ENCODE data around the gene CCDC71.

The CCDC71 gene

DNA sequence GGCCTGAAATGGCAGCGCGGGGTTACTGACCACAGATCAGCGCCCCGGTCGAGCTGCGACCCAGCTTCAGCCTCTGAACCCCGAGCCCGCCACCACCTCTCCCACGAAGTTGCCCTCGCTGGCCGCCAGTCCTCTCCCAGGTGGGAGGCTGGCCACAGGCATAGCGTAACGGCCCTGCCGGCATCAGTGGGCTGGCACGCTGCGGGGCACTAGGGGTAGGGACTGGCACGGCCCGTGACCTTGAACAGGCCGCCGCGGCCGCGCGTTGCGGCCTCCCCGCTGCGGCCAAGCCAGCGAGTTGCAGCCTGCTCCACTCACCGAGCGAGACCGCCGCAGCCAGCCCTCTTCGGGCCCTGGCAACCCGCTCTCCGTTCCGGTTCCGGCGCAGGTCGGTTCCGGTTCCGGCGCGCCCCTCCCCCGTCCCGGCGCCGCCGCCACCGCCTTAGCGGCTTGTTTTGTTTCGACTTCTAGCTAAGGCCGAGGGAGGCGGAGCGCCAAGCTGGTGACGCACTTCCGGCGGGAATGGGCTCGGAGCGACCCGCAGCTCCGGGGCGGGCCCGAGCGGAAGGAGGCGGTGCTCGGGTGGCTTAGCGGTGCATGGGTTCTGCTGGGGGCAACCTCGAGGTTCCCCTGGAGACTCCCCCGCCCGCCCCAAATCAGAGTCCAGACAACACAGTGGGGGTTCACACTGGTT lies 45.5 kb downstream of the CCDC71 start, which contains the start of gene USP19:
TSS of gene USP19 (minus strand) at position 386 of the 694 bp plus-strand sequence. CDS start 1,678 bp downstream, outside the sequence.
- Histone ChIP-seq H3K9me3 (ENCODE audit: insufficient read depth, low read length, severe bottlenecking) (no peaks in the 10 kb centered on the region), H3K9ac (ENCODE audit: low read depth, low read length) (peak within 1 kb of the TSS; percentile 99), H3K36me3 (ENCODE audit: insufficient read depth, low read length) (peaks cover 49% of the 10 kb centered on the region), H3K4me1 (ENCODE audit: insufficient read depth, low read length) (peaks cover 23% of the 10 kb centered on the region), H2AFZ (ENCODE audit: low read depth, low read length) (peak within 1 kb of the TSS; percentile 98), H3K79me2 (ENCODE audit: insufficient read depth, low read length) (peaks cover 19% of the 10 kb centered on the region), H3K27me3 (ENCODE audit: insufficient read depth, low read length, poor library complexity) (no peaks in the 10 kb centered on the region), H4K20me1 (ENCODE audit: insufficient read depth, low read length) (peaks cover 6% of the 10 kb centered on the region; the same call in 1 of the 2 replicates), H3K4me3 (ENCODE audit: low read depth in 1 of 2, low read length in 2 of 2) (peak within 1 kb of the TSS; percentile 59 to 100), H3K27ac (ENCODE audit: low read length) (peak within 1 kb of the TSS; percentile 94), H3K4me2 (ENCODE audit: insufficient read depth, low read length) (peak within 1 kb of the TSS; percentile 97)
- ATAC-seq (ENCODE audit: insufficient read depth, low read depth), result peak; percentile 96
- TF ChIP-seq, protein P1, sequence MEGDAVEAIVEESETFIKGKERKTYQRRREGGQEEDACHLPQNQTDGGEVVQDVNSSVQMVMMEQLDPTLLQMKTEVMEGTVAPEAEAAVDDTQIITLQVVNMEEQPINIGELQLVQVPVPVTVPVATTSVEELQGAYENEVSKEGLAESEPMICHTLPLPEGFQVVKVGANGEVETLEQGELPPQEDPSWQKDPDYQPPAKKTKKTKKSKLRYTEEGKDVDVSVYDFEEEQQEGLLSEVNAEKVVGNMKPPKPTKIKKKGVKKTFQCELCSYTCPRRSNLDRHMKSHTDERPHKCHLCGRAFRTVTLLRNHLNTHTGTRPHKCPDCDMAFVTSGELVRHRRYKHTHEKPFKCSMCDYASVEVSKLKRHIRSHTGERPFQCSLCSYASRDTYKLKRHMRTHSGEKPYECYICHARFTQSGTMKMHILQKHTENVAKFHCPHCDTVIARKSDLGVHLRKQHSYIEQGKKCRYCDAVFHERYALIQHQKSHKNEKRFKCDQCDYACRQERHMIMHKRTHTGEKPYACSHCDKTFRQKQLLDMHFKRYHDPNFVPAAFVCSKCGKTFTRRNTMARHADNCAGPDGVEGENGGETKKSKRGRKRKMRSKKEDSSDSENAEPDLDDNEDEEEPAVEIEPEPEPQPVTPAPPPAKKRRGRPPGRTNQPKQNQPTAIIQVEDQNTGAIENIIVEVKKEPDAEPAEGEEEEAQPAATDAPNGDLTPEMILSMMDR (IDR thresholded peaks at IDR 0.05; ENCODE audit: borderline replicate concordance, extremely low read depth, low read length, poor library complexity, severe bottlenecking), result no peak
- no peak for TF ChIP-seq EZH2 (IDR thresholded peaks at IDR 0.05; ENCODE audit: borderline replicate concordance, low read depth, low read length, severe bottlenecking)
- DNase-seq, result peak; percentile 96

DNA sequence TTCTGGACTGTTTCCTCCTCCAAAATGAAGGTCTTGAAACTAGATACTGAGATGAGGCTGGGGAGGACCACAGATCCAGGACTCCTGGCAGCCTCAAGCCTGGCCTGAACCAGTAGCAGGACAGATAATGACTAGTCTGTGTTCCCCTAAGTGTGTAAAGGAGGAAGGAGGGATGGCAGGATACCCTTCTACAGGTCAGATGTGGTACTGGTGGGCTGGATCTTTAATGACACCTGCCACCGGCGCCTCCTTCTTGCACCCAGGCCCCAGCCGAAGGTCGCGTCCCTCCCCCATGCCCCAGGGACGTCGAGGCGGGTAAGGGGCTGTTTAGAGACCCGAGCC lies 46.1 kb downstream of the CCDC71 start:
- H3K79me2 ChIP-seq (ENCODE audit: insufficient read depth, low read length), result peaks cover 19% of the 10 kb centered on the region
- peak overlapping the region; percentile 59 to 100 for H3K4me3 ChIP-seq (ENCODE audit: low read depth in 1 of 2, low read length in 2 of 2)
- ATAC-seq (ENCODE audit: insufficient read depth, low read depth), result 0 out of 3 replicates have a peak, but pooled peaks have one; percentile 3
- peak overlapping the region; percentile 98 for H2AFZ ChIP-seq (ENCODE audit: low read depth, low read length)
- peak overlapping the region; percentile 94 for H3K27ac ChIP-seq (ENCODE audit: low read length)
- no peaks in the 10 kb centered on the region for H3K9me3 ChIP-seq (ENCODE audit: insufficient read depth, low read length, severe bottlenecking)
- DNase-seq, result peak; percentile 16
- peaks cover 23% of the 10 kb centered on the region for H3K4me1 ChIP-seq (ENCODE audit: insufficient read depth, low read length)
- TF ChIP-seq, protein P1 (IDR thresholded peaks at IDR 0.05; ENCODE audit: borderline replicate concordance, extremely low read depth, low read length, poor library complexity, severe bottlenecking), result no peak
- no peak for TF ChIP-seq EZH2 (IDR thresholded peaks at IDR 0.05; ENCODE audit: borderline replicate concordance, low read depth, low read length, severe bottlenecking)
- peaks cover 6% of the 10 kb centered on the region; the same call in 1 of the 2 replicates for H4K20me1 ChIP-seq (ENCODE audit: insufficient read depth, low read length)
- peaks cover 54% of the 10 kb centered on the region for H3K36me3 ChIP-seq (ENCODE audit: insufficient read depth, low read length)
- H3K27me3 ChIP-seq (ENCODE audit: insufficient read depth, low read length, poor library complexity), result no peaks in the 10 kb centered on the region
- peak overlapping the region; percentile 99 for H3K9ac ChIP-seq (ENCODE audit: low read depth, low read length)
- H3K4me2 ChIP-seq (ENCODE audit: insufficient read depth, low read length), result peak overlapping the region; percentile 97

DNA sequence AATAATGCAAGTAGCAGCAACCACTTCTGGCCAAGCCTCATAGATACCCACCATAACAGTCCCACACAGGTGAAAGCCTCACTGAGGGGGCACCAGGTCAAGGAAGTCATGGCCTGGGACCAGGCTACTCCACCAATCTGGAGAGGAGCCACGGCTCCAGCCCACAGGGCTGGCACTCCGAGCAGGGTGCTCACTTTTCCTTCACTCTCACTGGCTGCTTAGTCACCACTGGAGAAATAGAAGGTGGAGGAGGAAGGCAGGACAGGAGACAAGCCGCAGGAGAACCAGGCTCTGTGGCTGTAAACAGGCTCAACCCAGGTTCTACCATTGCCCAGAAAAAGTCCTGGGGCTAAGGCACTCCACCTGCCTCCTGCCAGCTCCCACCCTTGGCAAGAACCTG lies 46.7 kb downstream of the CCDC71 start:
- peak overlapping the region; percentile 99 for H3K9ac ChIP-seq (ENCODE audit: low read depth, low read length)
- no peak overlapping the region for H2AFZ ChIP-seq (ENCODE audit: low read depth, low read length)
- no peaks in the 10 kb centered on the region for H3K9me3 ChIP-seq (ENCODE audit: insufficient read depth, low read length, severe bottlenecking)
- DNase-seq, result no peak
- H3K27ac ChIP-seq (ENCODE audit: low read length), result peak overlapping the region; percentile 94
- no peak for ATAC-seq (ENCODE audit: insufficient read depth, low read depth)
- H3K4me3 ChIP-seq (ENCODE audit: low read depth in 1 of 2, low read length in 2 of 2), result peak overlapping the region; percentile 59 to 100; a peak in 3 of 4 replicates
- H3K79me2 ChIP-seq (ENCODE audit: insufficient read depth, low read length), result peaks cover 19% of the 10 kb centered on the region
- H3K4me1 ChIP-seq (ENCODE audit: insufficient read depth, low read length), result peaks cover 23% of the 10 kb centered on the region
- no peaks in the 10 kb centered on the region for H3K27me3 ChIP-seq (ENCODE audit: insufficient read depth, low read length, poor library complexity)
- peak overlapping the region; percentile 97 for H3K4me2 ChIP-seq (ENCODE audit: insufficient read depth, low read length)
- peaks cover 6% of the 10 kb centered on the region; the same call in 1 of the 2 replicates for H4K20me1 ChIP-seq (ENCODE audit: insufficient read depth, low read length)
- no peak for TF ChIP-seq EZH2 (IDR thresholded peaks at IDR 0.05; ENCODE audit: borderline replicate concordance, low read depth, low read length, severe bottlenecking)
- TF ChIP-seq, protein P1 (IDR thresholded peaks at IDR 0.05; ENCODE audit: borderline replicate concordance, extremely low read depth, low read length, poor library complexity, severe bottlenecking), result no peak
- peaks cover 61% of the 10 kb centered on the region for H3K36me3 ChIP-seq (ENCODE audit: insufficient read depth, low read length)
